HG03039 (cell line): ENCODE results near the gene MRPL37.
"Not testable (repeated sequence)": the region's sequence is repeated elsewhere in the genome, so short reads cannot be mapped to it uniquely, and the experiment has no call there.

ENCODE experiments used
- ATAC-seq: cut with Tn5 transposase; IDR thresholded peaks from one replicate; pipeline ENCODE4 v1.9.1; 2021; ENCODE audit warnings: mild to moderate bottlenecking, moderate library complexity; ENCODE audit not compliant: unreplicated experiment

MRPL37 gene

DNA sequence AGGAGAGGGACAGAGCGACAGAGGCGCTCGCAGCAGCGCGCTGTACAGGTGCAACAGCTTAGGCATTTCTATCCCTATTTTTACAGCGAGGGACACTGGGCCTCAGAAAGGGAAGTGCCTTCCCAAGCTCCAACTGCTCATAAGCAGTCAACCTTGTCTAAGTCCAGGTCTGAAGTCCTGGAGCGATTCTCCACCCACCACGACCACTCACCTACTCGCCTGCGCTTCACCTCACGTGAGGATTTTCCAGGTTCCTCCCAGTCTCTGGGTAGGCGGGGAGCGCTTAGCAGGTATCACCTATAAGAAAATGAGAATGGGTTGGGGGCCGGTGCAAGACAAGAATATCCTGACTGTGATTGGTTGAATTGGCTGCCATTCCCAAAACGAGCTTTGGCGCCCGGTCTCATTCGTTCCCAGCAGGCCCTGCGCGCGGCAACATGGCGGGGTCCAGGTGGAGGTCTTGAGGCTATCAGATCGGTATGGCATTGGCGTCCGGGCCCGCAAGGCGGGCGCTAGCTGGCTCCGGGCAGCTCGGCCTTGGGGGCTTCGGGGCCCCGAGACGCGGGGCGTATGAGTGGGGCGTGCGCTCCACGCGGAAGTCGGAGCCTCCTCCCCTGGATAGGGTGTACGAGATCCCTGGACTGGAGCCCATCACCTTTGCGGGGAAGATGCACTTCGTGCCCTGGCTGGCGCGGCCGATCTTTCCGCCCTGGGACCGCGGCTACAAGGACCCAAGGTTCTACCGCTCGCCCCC lies at the start of gene MRPL37, which contains the start of gene CYB5RL:
Gene MRPL37 (plus strand): TSS at position 403 of the 754 bp plus-strand sequence. CDS start 77 bp downstream, at position 480.
Gene CYB5RL (minus strand): TSS at position 266 of the 754 bp plus-strand sequence. CDS start 4,414 bp downstream, outside the sequence.
- ATAC-seq = peak; percentile 93

DNA sequence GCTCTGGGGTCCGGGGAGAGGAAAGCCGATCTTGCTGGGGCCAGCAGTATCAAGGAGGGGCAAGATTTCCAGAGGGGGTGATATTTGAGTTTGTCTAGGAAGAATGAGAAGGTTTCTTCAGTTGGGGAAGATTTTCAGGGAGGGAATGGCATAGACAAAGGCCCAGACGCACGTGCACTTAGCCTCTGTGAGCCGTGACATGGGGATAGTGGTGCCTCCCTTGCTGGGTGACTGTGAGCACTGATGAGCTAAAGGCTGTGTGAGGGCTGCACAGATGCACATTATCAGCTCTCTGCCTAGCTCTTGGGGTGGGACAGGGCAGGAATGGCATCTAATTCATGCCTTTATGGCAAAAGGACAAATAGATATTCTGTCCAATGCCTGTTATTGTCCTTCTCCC lies 49.0 kb upstream of the MRPL37 start:
- no peak for ATAC-seq

DNA sequence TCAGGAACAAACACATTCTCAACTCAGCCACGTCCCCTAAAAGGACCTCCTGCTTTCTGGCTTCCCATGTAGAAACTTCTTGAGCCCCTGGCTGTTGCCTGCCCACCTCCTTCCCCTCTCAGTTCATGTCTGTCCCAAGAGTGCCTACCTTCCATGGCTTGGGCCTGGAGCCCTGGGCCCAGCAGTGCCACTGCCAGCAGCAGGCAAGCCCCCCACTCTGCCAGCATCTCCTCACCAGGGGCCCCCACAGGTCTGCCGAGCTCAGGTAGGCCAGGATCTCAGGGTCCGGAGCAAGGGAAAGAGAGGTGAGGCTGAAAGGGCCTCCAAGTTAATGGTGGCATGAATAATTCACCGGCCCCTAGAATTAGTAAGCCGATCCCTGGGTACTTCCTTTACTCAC lies 47.3 kb upstream of the MRPL37 start, which contains the start of gene CDCP2:
Gene CDCP2 (minus strand): TSS at position 305 of the 400 bp plus-strand sequence. CDS start 78 bp downstream, at position 227.
- ATAC-seq = no peak

DNA sequence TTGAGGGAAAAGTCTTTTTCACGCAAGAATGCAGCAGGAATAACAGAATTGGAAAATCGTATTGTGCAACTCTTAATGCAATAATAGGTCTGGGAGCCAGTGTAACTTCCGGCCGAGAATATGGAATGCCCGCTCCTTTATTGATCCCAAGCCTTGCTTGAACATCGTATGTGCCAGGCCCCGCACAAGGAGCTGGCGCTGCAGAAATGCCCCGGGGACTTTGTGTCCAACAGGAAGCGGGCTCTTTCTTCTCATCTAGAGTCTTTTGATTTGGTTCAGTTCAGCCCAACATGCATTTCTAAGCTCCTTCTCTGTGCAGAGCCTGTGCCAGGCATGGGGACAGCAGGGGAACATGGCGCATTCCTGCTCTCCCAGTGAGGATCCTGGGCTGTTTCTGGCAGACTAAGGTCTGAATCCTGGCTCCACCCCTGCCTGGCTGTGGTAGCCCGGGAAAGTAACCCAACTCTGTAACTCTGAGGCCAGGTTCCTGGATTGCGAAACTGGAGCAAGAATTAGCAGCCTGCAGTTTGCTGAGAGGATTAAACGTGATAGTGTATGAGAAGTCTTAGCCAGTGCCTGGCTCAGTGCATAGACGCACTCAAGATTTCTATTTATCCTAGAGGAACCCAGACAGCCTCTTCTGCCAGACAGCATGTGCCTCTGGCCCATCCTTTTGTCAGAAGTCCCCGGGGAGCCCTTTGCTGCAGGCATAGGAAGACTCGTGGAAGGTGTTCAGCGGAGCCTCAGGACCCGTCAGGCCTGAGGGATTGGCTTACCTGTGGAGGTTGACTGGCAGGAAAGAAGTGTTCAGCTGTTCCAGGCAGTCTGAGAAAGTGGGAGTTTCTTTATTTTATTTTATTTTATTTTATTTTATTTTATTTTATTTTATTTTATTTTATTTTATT lies 46.2 kb upstream of the MRPL37 start:
- no peak for ATAC-seq

DNA sequence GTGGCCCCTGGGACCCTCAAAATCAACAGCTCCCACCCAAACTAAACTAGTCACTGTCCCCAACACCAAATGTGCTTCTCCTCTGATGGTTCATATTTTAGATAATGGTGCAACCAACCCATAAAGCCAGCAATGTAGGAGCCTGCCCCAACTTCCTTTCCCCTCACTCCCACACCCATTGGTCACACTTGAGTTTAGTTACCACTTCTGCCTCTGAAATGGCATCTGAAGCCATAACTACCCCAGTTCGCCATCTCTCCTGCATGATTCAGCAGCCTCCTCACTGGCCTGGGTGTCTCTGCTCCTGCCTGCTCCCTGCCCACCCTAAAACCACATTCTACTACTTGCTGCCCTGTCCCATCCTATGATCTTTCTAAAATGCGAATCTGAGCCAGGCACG lies 43.8 kb upstream of the MRPL37 start:
- no peak for ATAC-seq

DNA sequence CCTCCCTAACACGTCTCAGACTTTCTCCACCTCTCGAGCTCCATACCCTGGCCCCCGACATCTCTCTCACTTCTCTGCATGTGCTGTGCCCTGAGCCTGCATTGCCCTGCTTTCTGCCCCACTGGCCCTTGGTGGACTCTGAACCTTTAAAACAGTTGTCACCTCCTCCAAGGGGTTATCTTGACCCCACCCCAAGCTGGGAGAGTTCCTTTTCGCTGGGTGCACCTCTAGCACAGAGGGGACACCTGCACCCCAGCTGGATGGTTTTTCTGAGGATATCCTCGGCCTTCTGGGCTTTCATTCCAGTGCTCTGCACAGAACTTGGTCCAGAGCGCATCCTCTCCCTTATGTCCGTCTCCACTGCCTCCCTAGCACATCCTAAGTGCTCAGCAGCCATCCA lies 43.0 kb upstream of the MRPL37 start:
- no peak for ATAC-seq

DNA sequence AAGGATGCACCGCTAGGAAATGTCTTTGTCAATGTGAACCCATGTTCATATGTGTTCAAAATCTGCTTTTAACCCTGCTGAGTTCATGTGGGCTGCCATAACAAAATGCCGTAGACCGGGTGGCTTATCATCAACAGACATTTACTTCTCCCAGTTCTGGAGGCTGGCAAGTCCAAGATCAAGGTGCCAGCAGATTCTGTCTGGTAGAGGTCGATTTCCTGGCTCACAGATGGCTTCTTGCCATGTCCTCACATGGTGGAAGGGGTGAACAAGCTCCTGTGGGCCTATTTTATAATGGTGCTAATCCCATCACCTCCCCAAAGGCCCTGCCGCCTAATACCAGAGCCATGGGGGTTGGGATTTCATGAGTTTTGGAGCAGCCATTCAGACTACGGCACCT lies 42.6 kb upstream of the MRPL37 start:
- ATAC-seq = no peak

DNA sequence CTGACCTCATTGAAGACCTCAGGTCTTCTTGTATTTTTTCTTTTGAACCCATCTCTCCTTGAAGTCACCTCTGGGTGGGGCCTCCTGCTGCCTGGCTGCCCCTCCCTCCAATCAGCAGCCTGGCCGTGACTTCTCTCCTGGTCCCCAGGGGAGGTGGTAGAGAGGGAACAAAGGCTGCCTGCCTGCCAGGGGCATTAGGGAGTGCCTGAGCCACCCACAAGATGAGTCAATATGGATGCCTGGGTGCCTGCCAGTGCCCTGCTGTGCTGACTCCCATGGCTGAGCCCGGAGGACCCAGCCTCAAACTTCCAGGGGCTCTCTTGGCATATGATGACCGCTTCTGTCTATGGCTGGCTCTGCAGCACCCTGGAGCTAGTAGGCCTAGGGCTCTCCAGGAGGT lies 41.9 kb upstream of the MRPL37 start:
- ATAC-seq = no peak

DNA sequence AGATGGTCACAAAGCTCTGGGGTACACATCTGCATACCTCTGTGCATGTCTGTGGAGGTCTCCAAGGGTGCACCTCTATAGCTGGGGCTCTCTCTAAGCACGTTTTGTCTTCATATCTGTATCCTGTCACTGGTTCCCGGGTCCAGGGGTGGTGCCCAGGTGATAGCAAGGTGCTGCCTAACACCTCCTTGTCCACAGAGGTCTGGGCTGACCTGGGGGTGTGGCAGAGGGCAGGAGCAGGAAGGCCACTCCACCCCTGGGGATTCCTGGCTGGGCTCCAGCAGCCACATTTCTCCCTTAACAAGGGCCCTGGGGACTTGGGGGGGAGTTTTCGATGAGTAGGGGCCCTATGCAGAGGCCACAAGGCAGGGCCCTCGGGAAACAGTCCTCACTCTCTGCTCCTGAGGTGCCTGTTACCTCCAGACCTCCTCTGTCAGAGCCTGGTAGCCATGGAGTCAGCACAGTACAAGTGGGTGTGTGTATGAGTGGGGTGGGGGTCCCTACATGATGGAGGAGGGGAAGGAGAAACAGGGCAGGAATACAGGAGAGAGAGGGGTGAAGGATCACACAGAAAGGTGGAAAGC lies 40.1 kb upstream of the MRPL37 start:
- no peak for ATAC-seq

DNA sequence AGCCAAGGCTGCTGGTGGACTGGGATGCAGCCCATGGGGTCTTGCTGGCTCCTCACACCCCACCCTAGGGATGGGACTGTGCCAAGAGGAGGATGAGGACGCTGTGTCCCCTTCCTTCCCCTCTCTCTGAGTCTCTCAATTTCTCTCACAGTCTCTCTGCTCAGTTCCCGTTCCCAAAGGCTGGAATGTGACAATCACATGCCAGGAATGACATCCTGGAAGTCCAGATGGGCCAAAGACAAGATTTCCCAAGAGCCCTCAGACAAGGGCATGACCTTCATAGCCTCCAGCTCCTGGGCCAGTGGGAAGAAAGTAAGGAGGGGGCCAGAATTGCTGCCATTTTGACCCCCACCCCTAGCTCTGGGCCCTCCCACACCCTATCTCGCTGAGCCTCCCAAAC lies 39.6 kb upstream of the MRPL37 start:
- ATAC-seq = no peak

DNA sequence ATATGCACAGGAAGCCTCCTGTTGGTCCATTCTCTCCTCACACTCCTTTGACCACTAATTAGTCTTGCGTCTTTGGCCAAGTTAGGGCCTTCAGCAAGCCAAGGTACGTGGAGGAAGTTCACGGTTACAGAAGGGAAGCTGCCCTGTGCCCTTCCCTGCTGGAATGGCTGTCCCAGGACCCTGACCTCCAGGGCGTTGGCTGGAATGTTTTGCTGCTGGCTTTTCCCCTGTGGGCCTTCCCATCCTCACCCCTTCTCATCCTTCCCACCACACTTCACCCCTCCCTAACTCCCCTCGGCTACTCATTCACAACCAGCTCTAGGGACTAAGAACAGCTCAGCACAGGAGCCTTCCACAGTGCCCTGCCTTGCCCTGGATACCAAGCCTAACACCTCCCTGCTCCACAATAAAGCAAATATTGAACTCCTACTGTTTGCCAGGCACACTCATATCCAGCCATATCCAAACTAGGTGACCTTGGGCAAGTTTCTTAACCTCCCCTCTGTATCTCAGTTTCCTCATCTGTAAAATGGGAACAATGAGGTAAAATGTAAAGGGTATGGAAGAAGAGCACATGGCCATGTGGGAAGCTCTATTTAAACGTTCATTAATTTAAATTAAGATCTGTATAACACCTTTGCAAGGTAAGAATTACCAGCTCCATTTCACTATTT lies 38.3 kb upstream of the MRPL37 start:
- ATAC-seq = no peak

DNA sequence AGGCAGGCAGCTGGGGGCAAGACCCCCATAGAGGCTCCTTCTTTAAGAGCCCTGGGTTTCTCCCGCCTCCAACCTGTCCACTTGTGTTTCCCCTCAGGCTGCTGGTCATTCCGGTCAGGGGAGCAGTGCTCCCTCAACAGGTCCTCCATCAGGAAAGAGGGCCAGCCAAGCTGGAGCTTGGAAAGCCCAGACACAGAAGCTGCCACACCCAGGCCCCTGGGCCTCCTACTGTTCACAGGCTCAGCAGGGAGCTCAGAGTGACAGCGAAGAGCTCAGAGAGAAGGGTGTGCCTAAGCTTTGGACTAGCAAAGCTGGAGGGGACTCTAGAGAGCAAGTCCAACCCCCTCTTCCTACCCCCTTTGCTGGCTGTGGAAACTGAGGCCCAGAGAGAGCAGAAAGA lies 36.9 kb upstream of the MRPL37 start:
- ATAC-seq = no peak

DNA sequence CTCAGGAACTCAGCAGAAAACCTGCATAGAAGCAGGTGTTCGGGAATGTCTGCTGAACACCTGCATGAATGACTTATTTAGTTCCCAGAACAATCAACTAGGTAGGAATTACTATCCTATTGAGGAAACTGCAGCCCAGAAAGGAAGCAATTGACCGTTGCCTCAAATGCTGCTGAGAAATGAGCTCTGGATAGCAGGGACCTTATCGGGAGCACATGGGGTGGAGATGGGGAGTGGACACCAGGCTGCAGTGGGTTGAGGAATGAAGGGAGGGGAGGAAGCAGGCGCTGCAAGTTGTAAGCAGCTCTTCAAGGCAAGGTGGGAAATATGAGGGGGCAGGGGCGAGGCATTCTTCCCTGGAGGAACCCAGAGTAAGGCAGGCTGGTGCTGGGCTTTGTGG lies 36.4 kb upstream of the MRPL37 start:
- ATAC-seq = no peak

DNA sequence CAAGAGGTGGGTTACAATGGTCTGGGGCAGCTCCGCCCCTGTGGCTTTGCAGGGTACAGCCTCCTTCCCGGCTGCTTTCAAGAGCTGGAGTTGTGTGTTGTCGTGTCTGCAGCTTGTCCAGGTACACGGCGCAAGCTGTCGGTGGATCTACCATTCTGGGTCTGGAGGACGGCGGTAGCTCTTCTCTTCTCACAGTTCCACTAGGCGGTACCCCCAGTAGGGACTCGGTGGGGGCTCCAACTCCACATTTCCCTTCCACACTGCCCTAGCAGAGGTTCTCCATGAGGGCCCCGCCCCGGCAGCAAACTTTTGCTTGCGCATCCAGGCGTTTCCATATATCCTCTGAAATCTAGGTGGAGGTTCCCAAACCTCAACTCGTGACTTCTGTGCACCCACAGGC lies 34.8 kb upstream of the MRPL37 start:
- no peak for ATAC-seq

DNA sequence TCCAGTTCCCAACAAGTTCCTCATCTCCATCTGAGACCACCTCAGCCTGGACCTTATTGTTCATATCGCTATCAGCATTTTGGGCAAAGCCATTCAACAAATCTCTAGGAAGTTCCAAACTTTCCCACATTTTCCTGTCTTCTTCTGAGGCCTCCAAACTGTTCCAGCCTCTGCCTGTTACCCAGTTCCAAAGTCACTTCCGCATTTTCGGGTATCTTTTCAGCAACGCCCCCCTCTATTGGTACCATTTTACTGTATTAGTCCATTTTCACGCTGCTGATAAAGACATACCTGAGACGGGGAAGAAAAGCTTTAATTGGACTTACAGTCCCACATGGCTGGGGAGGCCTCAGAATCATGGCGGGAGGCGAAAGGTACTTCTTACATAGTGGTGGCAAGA lies 33.6 kb upstream of the MRPL37 start:
- ATAC-seq = not testable (repeated sequence)

DNA sequence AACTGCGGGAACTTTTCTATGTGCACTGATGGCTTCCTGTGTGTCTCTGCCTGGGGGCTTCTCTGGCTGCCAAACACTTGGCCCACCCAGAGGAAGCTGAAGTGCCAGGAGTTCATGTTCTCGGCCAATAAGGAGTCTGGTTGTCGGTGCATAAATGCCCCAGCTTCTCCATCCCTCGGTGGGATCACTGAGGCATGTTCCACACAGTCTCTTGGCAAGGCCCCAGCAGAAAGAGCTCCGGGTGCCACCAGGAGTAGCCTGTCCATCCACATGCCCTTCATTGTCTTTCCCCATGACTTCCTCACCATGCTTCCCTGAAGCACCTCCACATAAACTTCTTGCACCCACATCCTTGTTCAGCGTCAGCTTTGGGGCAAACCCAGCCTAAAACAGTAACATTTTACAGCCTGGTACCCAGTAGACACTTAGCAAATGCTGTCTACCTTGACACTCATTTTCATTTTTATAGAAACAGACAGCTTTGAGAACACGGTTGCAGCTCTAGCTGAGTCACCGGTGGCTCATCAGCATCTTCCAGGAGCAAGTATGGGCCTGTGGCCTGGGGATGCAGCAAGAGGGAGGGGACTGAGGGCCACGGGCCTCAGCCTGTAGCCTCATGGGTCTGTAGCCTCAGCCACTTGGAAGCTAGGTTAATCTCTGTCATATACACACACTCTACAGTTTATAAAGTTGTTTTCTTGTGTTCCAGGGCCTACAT lies 32.4 kb upstream of the MRPL37 start:
- ATAC-seq = no peak

DNA sequence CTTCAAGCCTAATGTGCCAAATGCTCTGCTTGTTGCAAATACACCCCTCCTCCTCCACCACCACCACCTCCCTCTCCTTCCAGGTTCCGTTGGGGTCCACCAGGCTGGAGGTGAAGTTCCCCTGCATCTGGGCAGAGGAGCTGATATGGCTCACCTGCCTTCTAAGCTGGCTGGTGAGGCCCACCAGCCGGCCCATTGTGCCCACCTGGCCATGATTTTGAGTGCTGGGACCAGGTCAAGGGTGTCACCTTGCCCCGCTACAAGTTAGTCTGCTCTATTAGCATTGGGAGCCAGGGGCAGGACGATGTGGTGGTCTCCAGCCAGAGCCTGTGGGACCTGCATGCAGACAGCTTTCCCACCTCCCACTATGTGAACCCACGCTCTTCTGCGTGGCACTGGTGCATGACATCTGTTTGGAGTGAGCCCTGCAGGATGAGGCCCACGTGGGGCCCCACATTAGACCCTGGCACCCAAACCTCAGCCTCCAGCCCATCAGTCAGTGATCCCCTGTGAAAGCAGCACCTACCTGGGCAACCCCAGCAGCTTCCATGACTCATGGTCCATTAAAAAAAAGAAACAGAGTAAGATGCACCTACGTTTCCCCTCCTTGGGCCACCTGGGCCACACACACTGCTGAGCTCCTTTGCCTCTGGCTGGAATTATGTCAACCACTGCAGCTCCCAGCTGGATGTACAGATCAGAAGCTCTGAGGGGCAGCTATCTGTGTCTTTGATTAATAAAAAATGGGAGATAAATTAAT lies 31.6 kb upstream of the MRPL37 start:
- ATAC-seq = no peak

DNA sequence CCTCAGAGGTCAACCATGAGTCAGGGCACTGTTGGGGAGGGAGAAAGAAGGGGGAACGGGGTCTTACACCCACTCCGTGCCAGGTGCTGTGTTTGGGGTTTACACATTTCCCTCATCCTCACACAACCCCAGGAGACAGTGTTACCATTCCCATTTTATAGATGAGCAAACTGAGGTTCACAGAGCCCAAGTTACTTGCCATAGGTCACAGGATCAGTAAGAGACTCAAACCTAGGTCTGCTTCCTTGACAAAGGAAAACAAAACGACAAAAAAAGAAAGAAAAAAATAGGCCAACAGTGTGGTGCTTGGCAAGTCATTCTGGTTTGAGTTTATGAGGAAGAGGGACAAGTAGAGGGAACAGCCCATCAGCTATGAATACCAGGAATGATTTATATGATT lies 30.9 kb upstream of the MRPL37 start:
- ATAC-seq = no peak

DNA sequence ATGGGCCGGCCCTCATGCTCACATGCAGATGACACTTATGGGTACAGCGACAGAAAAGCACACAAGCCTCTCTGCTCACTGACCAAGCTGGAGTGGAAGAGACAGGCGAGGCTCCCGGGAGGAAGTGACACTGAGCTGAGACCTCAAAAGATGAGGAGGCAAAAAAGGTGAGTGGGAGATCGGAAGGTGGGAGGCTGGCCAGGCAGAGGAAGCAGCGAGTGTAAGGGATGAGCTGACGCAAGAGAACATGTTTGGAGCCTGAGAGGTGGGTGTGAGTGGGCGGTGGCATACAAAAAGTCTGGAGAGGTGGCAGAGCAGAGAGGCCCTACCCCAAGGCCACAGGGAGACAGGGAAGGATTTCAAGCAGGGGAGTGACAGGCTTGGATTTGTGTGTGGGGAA lies 29.0 kb upstream of the MRPL37 start:
- no peak for ATAC-seq

DNA sequence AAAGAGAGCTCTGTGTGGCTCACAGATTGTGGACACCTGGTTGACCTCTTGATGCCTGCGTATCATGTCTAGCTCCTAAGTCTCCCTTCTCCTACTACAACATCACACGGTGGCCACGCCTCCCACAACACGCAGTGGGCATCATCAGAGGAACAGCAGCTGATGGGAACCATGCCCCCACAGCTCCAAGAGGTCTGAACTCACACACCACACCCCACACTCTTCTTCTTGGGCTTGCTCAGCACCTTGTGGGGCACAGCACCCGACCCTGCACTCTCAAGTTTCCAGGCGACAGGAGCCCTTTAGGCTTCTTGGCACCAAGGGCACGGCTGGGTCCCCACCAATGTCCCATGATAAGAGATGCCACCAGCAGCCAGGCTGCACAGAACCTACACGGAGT lies 28.4 kb upstream of the MRPL37 start:
- no peak for ATAC-seq
